Measurements from ENCODE around the gene ALDH1L1. TPM values are rescaled to one million over a fixed set of nuclear protein-coding genes. Genes with fewer than 3 reads are reported as not detected.

Gene ALDH1L1
- total and polyA plus RNA-seq, 2 of the 13 experiments (the other 11 are each of a cell fraction or from before 2014, with no cell fraction given) = 11.2 to 28.7 TPM

DNA sequence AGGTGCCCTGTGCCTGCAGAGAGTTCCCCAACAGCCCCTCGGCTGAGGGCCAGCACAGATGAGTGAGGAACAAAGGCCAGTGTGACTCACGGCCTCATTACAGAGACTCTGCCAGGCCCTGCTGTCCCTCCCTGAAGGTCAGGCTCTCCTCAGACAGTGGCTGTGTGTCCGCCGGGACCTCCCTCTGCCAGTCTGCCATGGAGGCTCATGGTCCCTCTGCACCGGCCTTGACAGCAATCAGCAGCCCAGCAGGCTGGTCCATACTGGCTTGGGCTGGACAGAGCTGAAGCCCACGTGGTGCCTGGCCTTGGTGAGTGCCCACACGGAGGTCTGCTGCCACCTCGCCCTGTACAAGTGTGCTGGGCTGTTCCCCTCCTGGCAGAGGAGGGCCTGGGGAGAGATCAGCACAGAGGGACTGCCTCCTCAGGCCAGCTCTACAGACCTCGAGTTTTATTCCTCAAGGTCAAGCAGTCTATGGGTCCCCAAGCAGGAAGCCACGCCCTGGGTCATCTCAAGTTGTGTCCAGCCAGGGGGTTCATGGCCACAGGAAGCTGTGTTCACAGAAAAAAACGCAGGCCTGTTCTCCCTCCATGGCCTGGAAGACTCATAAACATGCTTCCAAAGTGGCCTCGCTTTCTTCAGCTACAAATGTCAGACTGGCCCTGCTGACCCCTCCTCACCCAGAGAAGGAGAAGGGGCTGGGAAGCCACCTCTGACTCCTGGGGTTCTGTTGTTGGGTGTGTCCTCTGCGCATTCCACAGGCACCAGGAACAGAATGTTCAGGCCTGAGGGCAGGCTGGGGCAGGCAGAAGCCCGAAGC lies 123.5 kb downstream of the ALDH1L1 start (continued):
- TF ChIP-seq, protein P1, sequence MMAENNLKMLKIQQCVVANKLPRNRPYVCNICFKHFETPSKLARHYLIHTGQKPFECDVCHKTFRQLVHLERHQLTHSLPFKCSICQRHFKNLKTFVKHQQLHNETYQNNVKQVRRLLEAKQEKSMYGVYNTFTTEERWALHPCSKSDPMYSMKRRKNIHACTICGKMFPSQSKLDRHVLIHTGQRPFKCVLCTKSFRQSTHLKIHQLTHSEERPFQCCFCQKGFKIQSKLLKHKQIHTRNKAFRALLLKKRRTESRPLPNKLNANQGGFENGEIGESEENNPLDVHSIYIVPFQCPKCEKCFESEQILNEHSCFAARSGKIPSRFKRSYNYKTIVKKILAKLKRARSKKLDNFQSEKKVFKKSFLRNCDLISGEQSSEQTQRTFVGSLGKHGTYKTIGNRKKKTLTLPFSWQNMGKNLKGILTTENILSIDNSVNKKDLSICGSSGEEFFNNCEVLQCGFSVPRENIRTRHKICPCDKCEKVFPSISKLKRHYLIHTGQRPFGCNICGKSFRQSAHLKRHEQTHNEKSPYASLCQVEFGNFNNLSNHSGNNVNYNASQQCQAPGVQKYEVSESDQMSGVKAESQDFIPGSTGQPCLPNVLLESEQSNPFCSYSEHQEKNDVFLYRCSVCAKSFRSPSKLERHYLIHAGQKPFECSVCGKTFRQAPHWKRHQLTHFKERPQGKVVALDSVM (CRISPR knock-in tag; IDR thresholded peaks at IDR 0.05) = no peak
- no peak for TF ChIP-seq KDM5A (IDR thresholded peaks at IDR 0.05; ENCODE audit: borderline replicate concordance, low read length)
- TF ChIP-seq, protein P2, sequence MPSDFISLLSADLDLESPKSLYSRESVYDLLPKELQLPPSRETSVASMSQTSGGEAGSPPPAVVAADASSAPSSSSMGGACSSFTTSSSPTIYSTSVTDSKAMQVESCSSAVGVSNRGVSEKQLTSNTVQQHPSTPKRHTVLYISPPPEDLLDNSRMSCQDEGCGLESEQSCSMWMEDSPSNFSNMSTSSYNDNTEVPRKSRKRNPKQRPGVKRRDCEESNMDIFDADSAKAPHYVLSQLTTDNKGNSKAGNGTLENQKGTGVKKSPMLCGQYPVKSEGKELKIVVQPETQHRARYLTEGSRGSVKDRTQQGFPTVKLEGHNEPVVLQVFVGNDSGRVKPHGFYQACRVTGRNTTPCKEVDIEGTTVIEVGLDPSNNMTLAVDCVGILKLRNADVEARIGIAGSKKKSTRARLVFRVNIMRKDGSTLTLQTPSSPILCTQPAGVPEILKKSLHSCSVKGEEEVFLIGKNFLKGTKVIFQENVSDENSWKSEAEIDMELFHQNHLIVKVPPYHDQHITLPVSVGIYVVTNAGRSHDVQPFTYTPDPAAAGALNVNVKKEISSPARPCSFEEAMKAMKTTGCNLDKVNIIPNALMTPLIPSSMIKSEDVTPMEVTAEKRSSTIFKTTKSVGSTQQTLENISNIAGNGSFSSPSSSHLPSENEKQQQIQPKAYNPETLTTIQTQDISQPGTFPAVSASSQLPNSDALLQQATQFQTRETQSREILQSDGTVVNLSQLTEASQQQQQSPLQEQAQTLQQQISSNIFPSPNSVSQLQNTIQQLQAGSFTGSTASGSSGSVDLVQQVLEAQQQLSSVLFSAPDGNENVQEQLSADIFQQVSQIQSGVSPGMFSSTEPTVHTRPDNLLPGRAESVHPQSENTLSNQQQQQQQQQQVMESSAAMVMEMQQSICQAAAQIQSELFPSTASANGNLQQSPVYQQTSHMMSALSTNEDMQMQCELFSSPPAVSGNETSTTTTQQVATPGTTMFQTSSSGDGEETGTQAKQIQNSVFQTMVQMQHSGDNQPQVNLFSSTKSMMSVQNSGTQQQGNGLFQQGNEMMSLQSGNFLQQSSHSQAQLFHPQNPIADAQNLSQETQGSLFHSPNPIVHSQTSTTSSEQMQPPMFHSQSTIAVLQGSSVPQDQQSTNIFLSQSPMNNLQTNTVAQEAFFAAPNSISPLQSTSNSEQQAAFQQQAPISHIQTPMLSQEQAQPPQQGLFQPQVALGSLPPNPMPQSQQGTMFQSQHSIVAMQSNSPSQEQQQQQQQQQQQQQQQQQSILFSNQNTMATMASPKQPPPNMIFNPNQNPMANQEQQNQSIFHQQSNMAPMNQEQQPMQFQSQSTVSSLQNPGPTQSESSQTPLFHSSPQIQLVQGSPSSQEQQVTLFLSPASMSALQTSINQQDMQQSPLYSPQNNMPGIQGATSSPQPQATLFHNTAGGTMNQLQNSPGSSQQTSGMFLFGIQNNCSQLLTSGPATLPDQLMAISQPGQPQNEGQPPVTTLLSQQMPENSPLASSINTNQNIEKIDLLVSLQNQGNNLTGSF (CRISPR knock-in tag; IDR thresholded peaks at IDR 0.05) = 0 out of 2 replicates have a peak, but pooled peaks have one; percentile 57
- no peak for TF ChIP-seq HIVEP1 (CRISPR knock-in tag; IDR thresholded peaks at IDR 0.05)
- TF ChIP-seq, protein P3, sequence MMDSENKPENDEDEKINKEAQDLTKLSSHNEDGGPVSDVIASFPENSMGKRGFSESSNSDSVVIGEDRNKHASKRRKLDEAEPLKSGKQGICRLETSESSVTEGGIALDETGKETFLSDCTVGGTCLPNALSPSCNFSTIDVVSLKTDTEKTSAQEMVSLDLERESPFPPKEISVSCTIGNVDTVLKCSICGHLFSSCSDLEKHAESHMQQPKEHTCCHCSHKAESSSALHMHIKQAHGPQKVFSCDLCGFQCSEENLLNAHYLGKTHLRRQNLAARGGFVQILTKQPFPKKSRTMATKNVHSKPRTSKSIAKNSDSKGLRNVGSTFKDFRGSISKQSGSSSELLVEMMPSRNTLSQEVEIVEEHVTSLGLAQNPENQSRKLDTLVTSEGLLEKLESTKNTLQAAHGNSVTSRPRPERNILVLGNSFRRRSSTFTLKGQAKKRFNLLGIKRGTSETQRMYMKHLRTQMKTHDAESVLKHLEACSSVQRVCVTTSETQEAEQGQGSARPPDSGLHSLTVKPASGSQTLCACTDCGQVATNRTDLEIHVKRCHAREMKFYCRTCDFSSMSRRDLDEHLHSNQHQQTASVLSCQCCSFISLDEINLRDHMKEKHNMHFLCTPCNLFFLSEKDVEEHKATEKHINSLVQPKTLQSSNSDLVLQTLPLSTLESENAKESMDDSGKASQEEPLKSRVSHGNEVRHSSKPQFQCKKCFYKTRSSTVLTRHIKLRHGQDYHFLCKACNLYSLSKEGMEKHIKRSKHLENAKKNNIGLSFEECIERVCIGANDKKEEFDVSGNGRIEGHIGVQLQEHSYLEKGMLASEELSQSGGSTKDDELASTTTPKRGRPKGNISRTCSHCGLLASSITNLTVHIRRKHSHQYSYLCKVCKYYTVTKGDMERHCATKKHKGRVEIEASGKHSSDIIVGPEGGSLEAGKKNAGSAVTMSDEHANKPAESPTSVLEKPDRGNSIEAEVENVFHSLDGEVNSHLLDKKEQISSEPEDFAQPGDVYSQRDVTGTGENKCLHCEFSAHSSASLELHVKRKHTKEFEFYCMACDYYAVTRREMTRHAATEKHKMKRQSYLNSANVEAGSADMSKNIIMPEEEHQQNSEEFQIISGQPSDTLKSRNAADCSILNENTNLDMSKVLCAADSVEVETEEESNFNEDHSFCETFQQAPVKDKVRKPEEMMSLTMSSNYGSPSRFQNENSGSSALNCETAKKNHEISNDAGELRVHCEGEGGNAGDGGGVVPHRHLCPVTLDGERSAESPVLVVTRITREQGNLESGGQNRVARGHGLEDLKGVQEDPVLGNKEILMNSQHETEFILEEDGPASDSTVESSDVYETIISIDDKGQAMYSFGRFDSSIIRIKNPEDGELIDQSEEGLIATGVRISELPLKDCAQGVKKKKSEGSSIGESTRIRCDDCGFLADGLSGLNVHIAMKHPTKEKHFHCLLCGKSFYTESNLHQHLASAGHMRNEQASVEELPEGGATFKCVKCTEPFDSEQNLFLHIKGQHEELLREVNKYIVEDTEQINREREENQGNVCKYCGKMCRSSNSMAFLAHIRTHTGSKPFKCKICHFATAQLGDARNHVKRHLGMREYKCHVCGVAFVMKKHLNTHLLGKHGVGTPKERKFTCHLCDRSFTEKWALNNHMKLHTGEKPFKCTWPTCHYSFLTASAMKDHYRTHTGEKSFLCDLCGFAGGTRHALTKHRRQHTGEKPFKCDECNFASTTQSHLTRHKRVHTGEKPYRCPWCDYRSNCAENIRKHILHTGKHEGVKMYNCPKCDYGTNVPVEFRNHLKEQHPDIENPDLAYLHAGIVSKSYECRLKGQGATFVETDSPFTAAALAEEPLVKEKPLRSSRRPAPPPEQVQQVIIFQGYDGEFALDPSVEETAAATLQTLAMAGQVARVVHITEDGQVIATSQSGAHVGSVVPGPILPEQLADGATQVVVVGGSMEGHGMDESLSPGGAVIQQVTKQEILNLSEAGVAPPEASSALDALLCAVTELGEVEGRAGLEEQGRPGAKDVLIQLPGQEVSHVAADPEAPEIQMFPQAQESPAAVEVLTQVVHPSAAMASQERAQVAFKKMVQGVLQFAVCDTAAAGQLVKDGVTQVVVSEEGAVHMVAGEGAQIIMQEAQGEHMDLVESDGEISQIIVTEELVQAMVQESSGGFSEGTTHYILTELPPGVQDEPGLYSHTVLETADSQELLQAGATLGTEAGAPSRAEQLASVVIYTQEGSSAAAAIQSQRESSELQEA (CRISPR knock-in tag; IDR thresholded peaks at IDR 0.05; ENCODE audit: not compliant biosample characterization) = no peak
- TF ChIP-seq ZIK1 (CRISPR knock-in tag; IDR thresholded peaks at IDR 0.05; ENCODE audit: borderline replicate concordance, low read depth) = no peak
- no peak for TF ChIP-seq NR2F6 (IDR thresholded peaks at IDR 0.05)
- TF ChIP-seq NR2F6 (CRISPR knock-in tag; IDR thresholded peaks at IDR 0.05) = peak; percentile 42; the same call in 1 of the 2 replicates
- TF ChIP-seq, protein P4, sequence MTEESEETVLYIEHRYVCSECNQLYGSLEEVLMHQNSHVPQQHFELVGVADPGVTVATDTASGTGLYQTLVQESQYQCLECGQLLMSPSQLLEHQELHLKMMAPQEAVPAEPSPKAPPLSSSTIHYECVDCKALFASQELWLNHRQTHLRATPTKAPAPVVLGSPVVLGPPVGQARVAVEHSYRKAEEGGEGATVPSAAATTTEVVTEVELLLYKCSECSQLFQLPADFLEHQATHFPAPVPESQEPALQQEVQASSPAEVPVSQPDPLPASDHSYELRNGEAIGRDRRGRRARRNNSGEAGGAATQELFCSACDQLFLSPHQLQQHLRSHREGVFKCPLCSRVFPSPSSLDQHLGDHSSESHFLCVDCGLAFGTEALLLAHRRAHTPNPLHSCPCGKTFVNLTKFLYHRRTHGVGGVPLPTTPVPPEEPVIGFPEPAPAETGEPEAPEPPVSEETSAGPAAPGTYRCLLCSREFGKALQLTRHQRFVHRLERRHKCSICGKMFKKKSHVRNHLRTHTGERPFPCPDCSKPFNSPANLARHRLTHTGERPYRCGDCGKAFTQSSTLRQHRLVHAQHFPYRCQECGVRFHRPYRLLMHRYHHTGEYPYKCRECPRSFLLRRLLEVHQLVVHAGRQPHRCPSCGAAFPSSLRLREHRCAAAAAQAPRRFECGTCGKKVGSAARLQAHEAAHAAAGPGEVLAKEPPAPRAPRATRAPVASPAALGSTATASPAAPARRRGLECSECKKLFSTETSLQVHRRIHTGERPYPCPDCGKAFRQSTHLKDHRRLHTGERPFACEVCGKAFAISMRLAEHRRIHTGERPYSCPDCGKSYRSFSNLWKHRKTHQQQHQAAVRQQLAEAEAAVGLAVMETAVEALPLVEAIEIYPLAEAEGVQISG (CRISPR knock-in tag; IDR thresholded peaks at IDR 0.05) = peak; percentile 42; the same call in 1 of the 2 replicates

All from HepG2 (cell line).